B cell (primary cell): Measurements from ENCODE around the gene ADGRA3. TPM values are rescaled to one million over a fixed set of nuclear protein-coding genes. Genes with fewer than 3 reads are reported as not detected.

Source experiments
- ATAC-seq: fragments of 200-7000 bp; cut with Tn5 transposase; one replicate; pipeline ENCODE4 v1.10.0; 2021; ENCODE audit warnings: low read depth, mild to moderate bottlenecking, moderate number of reproducible peaks, moderate library complexity
- CTCF ChIA-PET: fragments of 350-600 bp; sonication (Branson Sonifier 250); formaldehyde crosslinking; loops from one replicate; lab custom pipeline; 2021; ENCODE audit warnings: antibody characterized with exemption, inconsistent platforms; lab: Charles Lee
- POLR2A ChIA-PET: fragments of 350-600 bp; sonication (Branson Sonifier 250); formaldehyde crosslinking; loops from one replicate; lab custom pipeline; 2021; ENCODE audit warnings: antibody characterized with exemption; lab: Charles Lee
- DNase-seq: peaks from one replicate; pipeline ENCODE4 v3.0.0; 2013
- H2AFZ ChIP-seq: 2 replicates; pipeline ENCODE4 v1.6.1; 2012; ENCODE audit warnings: mild to moderate bottlenecking, low read depth, low read length; ENCODE audit not compliant: insufficient read depth, poor library complexity, severe bottlenecking
- H3K27ac ChIP-seq, 2 donors: 1 replicate in 1 of 2; 2 replicates in 1 of 2; pipeline ENCODE4 v1.5.1; 2012 to 2013; ENCODE audit warnings: low read length in 2 of 2, mild to moderate bottlenecking in 2 of 2, moderate library complexity in 1 of 2
- H3K27me3 ChIP-seq, 4 experiments: fragments of 200-600 bp in 1 of 4; sonication (generic) in 1 of 4; replicated peaks in 1 of 4; 1 replicate in 2 of 4; 2 replicates in 2 of 4; pipeline versions ENCODE4 v1.6.1 to v1.7.0; 2013 to 2016; ENCODE audit warnings: low read length in 3 of 4, mild to moderate bottlenecking in 2 of 4, mixed read lengths in 1 of 4, moderate library complexity in 1 of 4; ENCODE audit not compliant: insufficient read depth in 4 of 4, control insufficient read depth in 3 of 4; ENCODE audit errors: control extremely low read depth in 1 of 4
- H3K36me3 ChIP-seq, 2 experiments: replicated peaks in 1 of 2; 1 replicate in 1 of 2; 2 replicates in 1 of 2; pipeline versions ENCODE4 v1.6.1 to v1.7.1; 2013; ENCODE audit warnings: low read length in 1 of 2; ENCODE audit not compliant: insufficient read depth in 2 of 2, control insufficient read depth in 1 of 2; ENCODE audit errors: control extremely low read depth in 1 of 2, extremely low read depth in 1 of 2
- H3K4me1 ChIP-seq, 2 donors: fragments of 200-600 bp in 1 of 2; sonication (generic) in 1 of 2; 1 replicate in 1 of 2; 2 replicates in 1 of 2; pipeline versions ENCODE4 v1.5.1 to v1.6.1; 2013 to 2017; ENCODE audit warnings: low read length in 2 of 2; ENCODE audit not compliant: control insufficient read depth in 2 of 2, insufficient read depth in 2 of 2
- H3K4me2 ChIP-seq: replicated peaks from 2 replicates; pipeline ENCODE3; 2012; ENCODE audit warnings: mild to moderate bottlenecking, low read depth, low read length; ENCODE audit not compliant: poor library complexity, severe bottlenecking
- H3K4me3 ChIP-seq, 5 experiments: fragments of 200-600 bp in 1 of 5; sonication (generic) in 1 of 5; 1 replicate in 3 of 5; 2 replicates in 2 of 5; pipeline versions ENCODE4 v1.5.1 to v1.7.0; 2011 to 2016; ENCODE audit warnings: low read length in 4 of 5, mild to moderate bottlenecking in 4 of 5, low read depth in 2 of 5, control low read depth in 1 of 5, moderate library complexity in 1 of 5; ENCODE audit not compliant: insufficient read depth in 1 of 5; ENCODE audit errors: control extremely low read depth in 1 of 5, extremely low read depth in 1 of 5
- H3K79me2 ChIP-seq: fragments of 200-600 bp; sonication (generic); one replicate; pipeline ENCODE4 v1.6.0; 2016; ENCODE audit warnings: low read length; ENCODE audit not compliant: control insufficient read depth, insufficient read depth
- H3K9ac ChIP-seq: fragments of 200-600 bp; sonication (generic); 2 replicates; pipeline ENCODE4 v1.6.1; 2017; ENCODE audit warnings: mild to moderate bottlenecking, low read length, moderate library complexity
- H3K9me3 ChIP-seq, 3 donors: one replicate each; pipeline versions ENCODE4 v1.6.1 to v1.7.1; 2013; ENCODE audit warnings: low read length in 2 of 3; ENCODE audit not compliant: control insufficient read depth in 2 of 3, insufficient read depth in 1 of 3; ENCODE audit errors: control extremely low read depth in 1 of 3
- H4K20me1 ChIP-seq: 2 replicates; pipeline ENCODE4 v1.6.0; 2012; ENCODE audit warnings: mild to moderate bottlenecking, low read length; ENCODE audit not compliant: insufficient read depth, control insufficient read depth, poor library complexity, severe bottlenecking
- H3K27ac Mint-ChIP-seq: one replicate; pipeline ENCODE4 v1.8.0; 2021; ENCODE audit warnings: mixed read lengths
- H3K27me3 Mint-ChIP-seq: one replicate; pipeline ENCODE4 v1.8.0; 2021; ENCODE audit warnings: mixed read lengths
- H3K4me1 Mint-ChIP-seq: one replicate; pipeline ENCODE4 v1.8.0; 2021; ENCODE audit warnings: mixed read lengths
- H3K4me3 Mint-ChIP-seq: one replicate; pipeline ENCODE4 v1.8.0; 2021; ENCODE audit warnings: mixed read lengths
- H3K9me3 Mint-ChIP-seq: one replicate; pipeline ENCODE4 v1.8.0; 2022; ENCODE audit warnings: mixed read lengths; ENCODE audit not compliant: insufficient read depth
- CTCF ChIP-seq: fragments of 200-600 bp; IDR thresholded peaks from one replicate; pipeline ENCODE4 v1.8.0; 2022; ENCODE audit warnings: antibody characterized with exemption, mild to moderate bottlenecking
- EZH2 ChIP-seq: IDR thresholded peaks from 2 replicates; pipeline ENCODE4 v1.6.1; 2012; ENCODE audit warnings: borderline replicate concordance, low read depth, mild to moderate bottlenecking, moderate library complexity, low read length; ENCODE audit not compliant: insufficient read depth, poor library complexity, severe bottlenecking
- WGBS: methylation state at CpG from one replicate; pipeline ENCODE4 v1.1.5; 2013; ENCODE audit warnings: missing lambda C conversion rate; ENCODE audit not compliant: insufficient coverage; 5-methylcytosine and 5-hydroxymethylcytosine counted together
- intact Hi-C: fragments of 100-400 bp; cut with micrococcal nuclease; formaldehyde crosslinking; loops from one replicate; pipeline ENCODE4 v1.10.0; 2022
- polyA plus RNA-seq: library from polyadenylated mRNA; depleted of rRNA; stranded (reverse); fragments of >200 nt; gene quantifications from 2 replicates; pipeline ENCODE4 v1.2.3, GENCODE V29; 2012
- total RNA-seq, 2 donors: library from RNA; stranded (reverse); fragments of 120-200 nt in 1 of 2; gene quantifications; 1 replicate in 1 of 2; 2 replicates in 1 of 2; pipeline versions ENCODE4 v1.2.3 to v1.2.4, GENCODE V29; 2013 to 2022

Gene ADGRA3
- total and polyA plus RNA-seq, 2 donors (not counting 1 experiment from before 2014, with no cell fraction given) = 0.25 TPM; not detected in 1

DNA sequence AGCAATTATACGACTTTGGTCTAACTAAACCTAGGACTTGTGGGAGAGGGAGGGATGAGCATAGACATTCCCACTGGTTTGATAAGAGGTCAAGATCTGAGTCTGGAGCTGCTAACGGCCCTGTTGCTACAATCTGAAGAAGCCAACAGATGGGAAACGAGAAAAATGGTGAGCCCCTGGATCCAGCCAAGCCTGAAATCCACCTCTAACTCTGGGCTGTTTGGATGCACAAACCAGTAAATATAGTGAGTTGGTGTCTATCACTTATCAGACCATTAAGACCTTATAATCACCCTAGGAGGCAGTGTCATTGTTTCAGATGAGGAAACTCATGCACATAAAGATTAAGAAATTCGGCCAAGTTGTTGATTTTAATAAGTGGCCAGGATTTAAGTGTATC, 50.5 kb downstream of the ADGRA3 start:
- CTCF ChIA-PET = no interaction called here
- intact Hi-C loops = no loop called here
- DNase-seq = no peak
- Mint-ChIP-seq H3K4me3 (no peak overlapping the region), H3K4me1 (no peaks in the 10 kb centered on the region), H3K27ac (no peak overlapping the region), H3K27me3 (no peaks in the 10 kb centered on the region), H3K9me3 (peaks cover 8% of the 10 kb centered on the region)
- Histone ChIP-seq H3K4me1 (no peaks in the 10 kb centered on the region), H3K36me3 (no peaks in the 10 kb centered on the region), H3K27ac (no peak overlapping the region), H3K4me2 (no peak overlapping the region), H4K20me1 (no peaks in the 10 kb centered on the region), H3K9ac (no peak overlapping the region), H3K9me3 (peaks cover 0 to 5% (median 0%) of the 10 kb centered on the region in 3 donors), H2AFZ (no peak overlapping the region), H3K79me2 (no peaks in the 10 kb centered on the region), H3K27me3 (no peaks in the 10 kb centered on the region), H3K4me3 (no peak overlapping the region)
- ATAC-seq = no peak
- WGBS = 100% methylated on average over 2 of the region's 4 CpGs
- TF ChIP-seq CTCF (no peak), EZH2 (no peak)
- POLR2A ChIA-PET = no interaction called here

DNA sequence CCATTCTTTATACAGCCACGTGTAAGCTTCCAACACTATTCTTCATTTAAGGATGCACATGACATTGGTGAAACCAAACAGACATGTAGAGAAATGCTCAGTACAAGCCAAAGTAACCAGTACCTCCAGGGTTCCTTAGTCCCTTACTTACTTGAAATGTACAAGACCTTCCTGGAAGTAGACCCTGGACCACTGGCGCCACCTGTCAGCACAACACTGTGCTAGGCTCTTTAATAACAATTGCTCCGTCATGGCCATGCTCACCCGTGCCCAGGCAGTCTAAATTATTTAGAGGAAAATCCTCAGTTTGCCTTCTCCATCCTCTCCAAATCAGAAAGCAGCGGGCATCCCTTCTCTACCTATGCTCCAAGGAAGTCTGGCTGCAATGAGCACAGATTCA, 52.7 kb downstream of the ADGRA3 start:
- Histone ChIP-seq H3K4me3 (no peak overlapping the region), H3K9ac (no peak overlapping the region), H3K4me2 (no peak overlapping the region), H3K4me1 (no peaks in the 10 kb centered on the region), H3K27ac (no peak overlapping the region), H3K79me2 (no peaks in the 10 kb centered on the region), H2AFZ (no peak overlapping the region), H3K27me3 (no peaks in the 10 kb centered on the region), H4K20me1 (no peaks in the 10 kb centered on the region), H3K9me3 (peaks cover 0 to 5% (median 0%) of the 10 kb centered on the region in 3 donors), H3K36me3 (no peaks in the 10 kb centered on the region)
- peaks cover 4% of the 10 kb centered on the region for H3K9me3 Mint-ChIP-seq
- TF ChIP-seq CTCF = no peak
- TF ChIP-seq EZH2 = no peak
- ATAC-seq (no peak), DNase-seq (no peak)
- H3K4me3 Mint-ChIP-seq = no peak overlapping the region
- no peaks in the 10 kb centered on the region for H3K27me3 Mint-ChIP-seq
- POLR2A ChIA-PET = no interaction called here
- intact Hi-C loops = no loop called here
- 97% methylated on average over 5 of the region's 5 CpGs for WGBS
- no peaks in the 10 kb centered on the region for H3K4me1 Mint-ChIP-seq
- CTCF ChIA-PET = no interaction called here
- H3K27ac Mint-ChIP-seq = no peak overlapping the region
